Gastroesophageal sphincter (tissue), 3 donors: ENCODE data around the gene ARHGAP26.

Experiments used
- CTCF ChIP-seq, 4 experiments: fragments of 200-600 bp in 2 of 4; fragments of 450-650 bp in 2 of 4; sonication (generic) in 1 of 4; IDR thresholded peaks; one replicate each; pipeline ENCODE4 v1.5.1; 2017 to 2019; ENCODE audit warnings: antibody characterized with exemption in 4 of 4, mild to moderate bottlenecking in 2 of 4, moderate library complexity in 2 of 4
- EP300 ChIP-seq: sonication (generic); formaldehyde crosslinking; IDR thresholded peaks from one replicate; pipeline ENCODE4 v1.6.1; 2017; ENCODE audit warnings: antibody characterized with exemption, mild to moderate bottlenecking
- POLR2A ChIP-seq, 2 donors: fragments of 450-650 bp; IDR thresholded peaks; one replicate each; pipeline ENCODE4 v1.6.1; 2017; ENCODE audit warnings: antibody characterized with exemption in 2 of 2, mild to moderate bottlenecking in 2 of 2, moderate library complexity in 1 of 2
- POLR2AphosphoS5 ChIP-seq: sonication (generic); formaldehyde crosslinking; IDR thresholded peaks from one replicate; pipeline ENCODE4 v1.6.1; 2017; ENCODE audit warnings: antibody characterized with exemption

GRCh38 chr5:142945321-142945720 lies 175.1 kb downstream of the ARHGAP26 start:
- TF ChIP-seq CTCF (IDR thresholded peaks at IDR 0.05), result no peak
- no peak for TF ChIP-seq POLR2A (IDR thresholded peaks at IDR 0.05)
- TF ChIP-seq EP300, result no peak
- no peak for TF ChIP-seq POLR2AphosphoS5
